ENCODE measurements around the gene PSKH1.

PSKH1 gene

GRCh38 chr16:67941469-67942199 lies 48.6 kb downstream of the PSKH1 start:
- no peak for DNase-seq

DNA sequence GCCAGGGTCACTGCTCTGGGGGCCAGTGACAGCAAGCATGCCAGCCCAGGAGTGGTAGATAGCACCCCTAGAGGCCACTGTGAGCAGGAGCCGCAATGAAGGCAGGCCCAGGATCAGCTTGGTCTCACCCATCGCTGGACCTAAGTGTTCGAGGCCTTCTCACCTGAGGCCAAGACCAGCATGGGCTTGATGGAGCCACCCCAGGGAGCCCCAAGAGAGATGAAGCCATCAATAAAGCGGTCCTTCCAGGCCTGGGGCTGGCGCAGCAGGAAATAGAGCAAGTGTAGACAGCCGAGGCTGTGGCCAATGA lies 49.1 kb downstream of the PSKH1 start:
- peak; percentile 33 for DNase-seq

- no peak for DNase-seq
Measured at GRCh38 chr16:67942510-67943255, 49.6 kb downstream of the PSKH1 start.

GRCh38 chr16:67943256-67943618 lies 50.2 kb downstream of the PSKH1 start:
- no peak for DNase-seq

DNA sequence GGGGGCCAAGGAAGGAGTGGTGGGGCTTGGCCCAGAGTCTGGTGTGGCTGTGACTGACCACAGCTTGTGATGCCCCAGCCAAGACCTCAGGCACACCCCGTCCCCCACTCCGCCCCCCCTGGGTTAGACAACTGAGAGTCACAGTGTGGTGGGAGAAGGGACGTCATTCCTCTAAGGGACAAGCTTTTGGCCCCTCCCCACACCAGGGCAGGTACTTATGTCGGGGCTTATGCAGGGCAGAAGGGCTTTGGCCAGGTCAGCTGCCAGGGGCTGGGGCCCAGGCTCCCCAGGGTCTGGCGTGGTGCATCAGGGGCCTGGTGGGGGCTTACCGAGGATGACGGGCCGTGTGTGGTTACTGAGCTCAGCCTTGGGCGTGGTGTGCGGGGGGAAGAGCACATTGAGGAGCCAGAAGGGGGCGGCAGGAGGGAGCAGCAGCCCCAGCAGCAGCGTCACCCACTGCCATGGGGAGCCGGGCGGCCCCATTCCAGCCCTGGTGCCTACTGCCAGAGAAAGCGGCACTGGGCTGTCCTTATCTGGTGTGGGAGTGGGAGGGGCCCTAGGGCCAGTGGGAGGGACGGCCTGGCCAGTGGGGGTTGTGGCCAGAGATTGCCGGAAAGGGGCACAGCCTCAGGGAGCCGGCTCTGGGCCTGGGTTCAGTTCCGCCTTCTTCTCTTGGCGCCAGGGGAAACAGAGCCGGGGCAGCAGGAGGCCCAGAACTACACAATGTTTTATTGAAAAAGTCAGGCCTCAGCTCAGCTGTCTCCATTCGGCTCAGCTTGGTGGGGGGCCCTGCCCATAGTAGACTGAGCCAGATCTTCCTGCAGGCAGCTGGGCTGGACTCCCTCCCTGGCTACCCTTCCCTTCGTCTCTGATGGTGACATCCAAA lies 50.8 kb downstream of the PSKH1 start, which contains the start of gene LCAT:
LCAT (minus strand) TSS at position 502 of the 886 bp plus-strand sequence; CDS start at position 483, 19 bp downstream.
- DNase-seq: peak; percentile 21

DNA sequence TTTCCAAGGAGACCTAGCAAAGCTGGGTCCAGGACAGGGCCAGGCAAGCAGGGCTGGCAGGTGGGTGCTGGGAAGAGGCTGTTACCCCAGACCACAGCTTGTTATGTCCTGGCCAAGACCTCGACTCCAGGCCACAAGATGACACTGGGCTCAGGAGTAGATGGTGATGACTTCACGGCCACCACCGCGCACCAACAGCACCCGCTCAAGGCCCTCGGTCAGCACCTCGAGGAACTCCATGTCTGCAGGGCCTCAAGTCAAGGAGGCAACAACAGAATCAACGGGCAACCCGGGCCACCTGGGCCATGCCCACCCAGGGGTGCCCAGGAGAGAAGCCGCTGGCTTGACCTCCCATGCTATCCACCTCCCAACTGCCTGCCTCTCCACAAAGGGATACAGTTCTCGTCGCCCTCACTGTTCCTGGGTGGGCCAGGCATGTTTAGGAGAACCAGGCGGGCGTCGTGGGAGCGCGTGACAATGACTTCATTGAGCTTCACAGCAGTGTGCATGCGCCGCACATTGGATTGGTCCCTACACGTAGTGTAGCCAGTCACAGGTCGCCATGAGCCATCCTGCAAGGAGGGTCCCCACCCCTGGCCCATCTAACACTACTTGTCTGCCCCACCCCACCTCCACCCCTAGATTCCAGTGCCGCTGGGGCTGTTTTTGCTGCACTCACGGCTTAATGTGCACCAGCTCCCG lies 51.8 kb downstream of the PSKH1 start:
- no peak for DNase-seq

DNA sequence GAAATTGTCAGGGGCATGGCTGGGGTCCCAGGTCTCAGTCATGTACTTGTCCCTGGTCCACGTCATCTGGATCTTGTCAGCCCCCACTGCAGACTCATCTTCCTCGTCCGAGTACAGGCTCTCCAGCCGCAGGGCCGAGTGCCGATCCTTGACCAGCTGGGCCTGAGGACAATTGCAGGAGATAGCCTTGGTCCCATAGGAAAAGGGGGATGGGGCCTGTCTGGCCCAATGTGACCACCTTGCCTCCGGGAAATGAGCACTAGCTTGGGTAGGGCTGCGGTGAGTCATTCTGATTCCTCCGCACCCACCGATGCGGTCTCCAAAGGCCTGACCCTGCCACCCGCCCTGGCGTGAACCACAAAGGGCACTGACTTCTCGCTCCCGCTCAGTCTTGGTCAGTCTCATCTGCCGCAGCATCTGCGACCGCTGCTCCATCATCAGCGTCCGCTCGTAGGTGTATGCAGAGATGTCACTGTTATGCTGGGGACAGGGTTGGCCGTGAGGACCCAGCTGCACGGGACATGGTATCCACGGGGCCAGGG lies 52.4 kb downstream of the PSKH1 start:
- DNase-seq: no peak

- no peak for DNase-seq
Measured at GRCh38 chr16:67946128-67946569, 53.1 kb downstream of the PSKH1 start.

DNA sequence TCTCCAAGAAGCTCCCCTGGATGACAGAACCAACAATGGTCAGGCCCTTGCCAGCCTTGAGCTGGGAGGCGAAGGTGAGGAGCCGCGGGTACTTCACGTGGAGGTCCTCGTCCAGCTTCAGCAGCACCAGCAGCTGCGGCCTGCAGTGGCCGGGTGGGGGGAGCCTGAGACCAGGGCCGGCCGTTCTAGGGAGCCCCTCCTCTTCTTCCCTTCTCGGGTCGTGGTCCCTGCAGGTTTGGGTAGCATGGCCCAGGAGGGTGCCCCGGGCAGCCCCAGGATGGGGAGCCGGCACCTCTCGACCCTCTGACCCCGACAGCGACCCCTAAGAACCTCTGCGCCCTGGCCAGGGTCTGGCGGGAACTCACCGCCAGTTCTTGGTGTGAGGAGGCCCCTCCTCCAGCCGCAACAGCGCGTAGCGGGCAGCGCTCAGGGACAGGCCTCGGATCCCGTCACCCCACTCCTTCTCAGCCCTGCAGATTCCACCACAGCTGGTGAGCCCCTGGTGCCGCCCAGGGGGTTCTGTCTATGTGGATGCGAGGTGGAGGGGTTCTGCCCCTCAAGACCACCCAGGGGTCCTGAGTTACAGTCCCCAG lies 54.0 kb downstream of the PSKH1 start:
- no peak for DNase-seq

DNA sequence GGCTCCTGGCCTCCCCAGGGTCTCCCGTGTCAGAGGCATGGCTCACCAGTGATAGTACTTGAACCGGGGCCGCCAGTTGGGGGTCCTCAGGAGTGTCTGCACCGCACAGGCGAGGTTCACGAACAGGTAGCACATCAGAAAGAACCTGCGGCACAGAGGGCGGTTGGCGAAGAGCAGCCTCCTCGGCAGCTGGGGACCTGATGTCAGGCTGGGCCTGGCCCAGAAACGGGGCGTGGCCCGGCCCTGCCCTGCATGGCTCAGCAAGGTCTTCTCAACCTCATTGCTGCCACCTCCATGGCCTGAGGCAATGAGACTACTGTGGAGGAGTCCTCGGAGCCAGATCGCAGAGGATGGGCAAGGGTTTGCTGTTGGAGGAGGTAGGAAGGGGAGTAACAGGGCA lies 55.0 kb downstream of the PSKH1 start:
- no peak for DNase-seq

DNA sequence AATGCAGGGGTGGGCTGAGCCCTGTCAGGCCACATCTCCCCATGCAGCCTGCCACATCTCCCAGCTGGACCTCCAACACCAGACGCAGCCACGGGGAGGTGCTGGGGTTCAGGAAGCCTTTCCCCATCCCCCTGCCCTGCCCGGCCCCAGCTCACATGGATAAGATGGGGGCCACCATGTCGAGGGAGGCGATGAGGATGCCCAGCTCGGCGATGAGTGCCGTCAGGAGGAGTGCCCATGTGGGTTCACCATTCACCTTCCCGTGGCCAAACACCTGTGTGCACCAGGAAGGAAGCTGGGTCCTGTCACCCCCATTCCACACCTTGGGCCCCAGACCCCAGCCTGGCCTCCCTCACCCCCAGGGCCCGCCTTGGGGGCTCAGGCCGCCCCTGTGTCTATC lies 56.6 kb downstream of the PSKH1 start:
- no peak for DNase-seq

- no peak for DNase-seq
Measured at GRCh38 chr16:67950335-67950843, 57.3 kb downstream of the PSKH1 start.

DNA sequence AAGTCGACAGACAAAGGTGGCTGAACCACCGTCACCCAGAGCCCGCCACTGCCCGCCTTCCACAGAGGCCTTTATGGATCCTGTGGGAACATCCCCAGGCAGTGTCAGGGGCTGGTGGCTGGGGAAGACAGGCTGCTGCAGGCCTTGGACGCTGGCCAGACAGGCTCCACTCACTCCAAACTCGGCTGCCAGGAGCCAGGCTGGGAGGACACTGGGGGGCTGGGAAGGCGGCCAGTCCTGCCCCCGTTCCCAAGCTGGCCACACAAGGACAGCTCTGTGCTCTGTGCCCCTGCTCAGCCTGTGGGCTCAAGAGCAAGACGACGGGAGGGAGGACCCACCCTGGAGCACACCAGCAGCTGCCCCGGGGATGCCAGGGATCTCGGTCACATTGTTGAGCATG lies 58.4 kb downstream of the PSKH1 start:
- no peak for DNase-seq

GRCh38 chr16:67953641-67954375 lies 60.8 kb downstream of the PSKH1 start:
- DNase-seq: no peak

- DNase-seq: no peak
Measured at GRCh38 chr16:67954421-67955196, 61.6 kb downstream of the PSKH1 start.

DNA sequence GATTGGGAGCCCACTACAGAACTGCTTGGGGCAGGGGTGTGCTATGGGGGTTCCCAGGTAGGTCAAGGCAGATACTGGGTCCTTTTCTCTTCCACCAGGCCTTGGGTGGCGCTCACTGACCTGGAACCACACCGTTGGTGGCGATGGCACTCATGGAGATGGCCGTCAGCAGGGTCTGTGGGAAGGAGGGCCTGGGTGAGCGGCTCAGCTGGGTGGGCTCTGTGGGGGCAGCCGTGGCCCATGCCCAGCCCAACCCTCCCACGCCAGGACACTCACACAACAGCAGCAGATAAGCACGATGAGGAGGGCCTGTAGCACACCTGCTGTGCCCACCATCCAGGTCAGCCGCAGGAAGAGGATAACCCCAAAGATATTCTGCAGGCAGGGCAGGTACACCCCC lies 64.6 kb downstream of the PSKH1 start:
- no peak for DNase-seq

DNA sequence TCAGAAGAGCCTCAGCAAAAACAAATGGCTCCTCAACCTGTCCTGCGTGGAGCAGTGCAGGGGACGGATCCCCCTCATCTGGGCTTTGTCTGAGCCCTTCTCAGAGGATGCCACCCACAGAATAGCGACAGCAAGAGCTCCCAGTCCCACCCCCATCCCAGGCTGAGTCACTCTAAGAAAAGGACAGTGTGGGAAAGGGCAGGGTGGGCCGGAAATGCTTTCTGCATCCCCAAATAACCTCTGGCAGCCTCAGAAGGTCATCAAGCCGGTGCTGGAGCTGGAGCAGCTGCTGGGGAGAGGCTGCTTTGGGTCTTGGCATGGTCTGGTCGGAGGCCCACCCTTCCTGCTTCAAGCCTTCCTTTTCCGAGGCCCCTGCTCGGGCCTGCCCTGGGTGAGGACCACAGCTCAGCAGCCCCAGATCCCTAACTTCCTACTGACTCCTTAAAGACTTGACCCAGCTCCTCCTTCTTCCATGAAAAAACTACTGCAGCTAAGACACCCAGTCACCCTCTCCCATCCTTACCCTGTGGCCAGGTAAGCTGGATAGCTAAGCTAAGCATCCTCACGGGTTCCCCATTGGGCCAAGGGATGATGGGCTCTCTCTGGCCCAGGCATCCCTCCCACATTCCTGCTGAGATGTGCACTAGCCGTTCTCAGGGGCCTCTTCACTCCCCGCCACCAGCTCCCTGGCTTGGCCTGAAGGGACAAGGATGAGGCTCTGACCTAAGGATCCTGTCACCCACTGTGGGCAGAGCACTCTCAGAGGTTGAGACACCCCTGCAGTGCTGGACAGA lies 66.7 kb downstream of the PSKH1 start:
- DNase-seq: no peak

DNA sequence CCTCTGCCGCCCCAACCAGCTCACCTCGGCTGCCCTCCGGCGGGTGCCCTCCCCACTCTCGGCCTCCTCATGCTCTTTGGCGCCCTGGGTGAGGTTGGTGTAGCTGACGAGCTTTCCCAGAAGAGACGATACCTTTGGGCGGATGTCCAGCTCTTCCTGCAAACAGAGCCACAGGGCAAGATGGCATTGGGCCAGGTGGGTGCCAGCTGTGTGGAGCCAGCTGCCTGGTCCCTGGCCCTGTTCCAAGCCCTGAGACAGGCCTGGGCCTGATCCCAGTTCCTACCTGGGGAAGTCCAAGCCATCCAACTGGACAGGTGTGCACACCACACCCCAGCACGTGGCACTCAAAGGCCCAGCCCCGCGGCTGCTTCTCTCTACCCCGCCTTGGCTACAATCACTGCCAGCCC lies 68.5 kb downstream of the PSKH1 start:
- DNase-seq: no peak

GRCh38 chr16:67962135-67962534 lies 69.1 kb downstream of the PSKH1 start:
- no peak for DNase-seq

Data from fibroblast of skin of scalp (primary cell).